ENCODE data around the gene PDE1A. TPM values are rescaled to one million over a fixed set of nuclear protein-coding genes. Genes with fewer than 3 reads are reported as not detected.
A peak's percentile ranks its signal among the peaks of the same experiment; 100 is the strongest.

The PDE1A gene
- total RNA-seq (2016; rRNA removed; fragmentation: Illumina TruSeq; extraction: Trizol) (not detected in 2 replicates), polyA plus RNA-seq (2011; rRNA removed) (not detected in 2 replicates), polyA minus RNA-seq (2011; rRNA and poly(A)+ RNA removed; ENCODE audit: low replicate concordance) (0.16 TPM in 1 of 2 replicates, not detected in the other), Bru-seq, nascent RNA (percentile 5 among the genes with signal in this experiment), BruChase-seq, experiment 1, labeled RNA remaining after a 6-hour chase (percentile 3 among the genes with signal in this experiment), BruChase-seq, experiment 2, labeled RNA remaining after a 2-hour chase (percentile 7 among the genes with signal in this experiment)
- not detected in 2 replicates for total RNA-seq (2016; cell fraction: cytosol; rRNA removed; fragmentation: Illumina TruSeq; extraction: Trizol; ENCODE audit: low read depth)
- total RNA-seq (2016; cell fraction: insoluble cytoplasmic fraction; rRNA removed; fragmentation: Illumina TruSeq; extraction: Trizol) = not detected in 2 replicates
- not detected in 2 replicates for total RNA-seq (2016; cell fraction: membrane; rRNA removed; fragmentation: Illumina TruSeq; extraction: Trizol)
- total RNA-seq (2016; cell fraction: nucleus; rRNA removed; fragmentation: Illumina TruSeq; extraction: Trizol) = not detected in 2 replicates
- not detected in 2 replicates for polyA plus RNA-seq (2011; cell fraction: cytosol; rRNA removed)
- polyA plus RNA-seq (2011; cell fraction: nucleus; rRNA removed) = not detected in 2 replicates
- polyA plus RNA-seq (2012) = not detected in 2 replicates
- not detected in 2 replicates for polyA plus RNA-seq (2016; cell fraction: cytosol; fragmentation: Illumina TruSeq; extraction: Trizol; ENCODE audit: low read depth)
- polyA plus RNA-seq (2016; cell fraction: insoluble cytoplasmic fraction; fragmentation: Illumina TruSeq; extraction: Trizol; ENCODE audit: low read depth) = not detected in 2 replicates
- polyA plus RNA-seq (2016; cell fraction: membrane; fragmentation: Illumina TruSeq; extraction: Trizol; ENCODE audit: low read depth) = not detected in 2 replicates
- not detected in 2 replicates for polyA plus RNA-seq (2016; cell fraction: nucleus; fragmentation: Illumina TruSeq; extraction: Trizol; ENCODE audit: insufficient read depth, low read depth)
- not detected in 2 replicates for polyA minus RNA-seq (2011; cell fraction: cytosol; rRNA and poly(A)+ RNA removed)
- polyA minus RNA-seq (2011; cell fraction: nucleus; rRNA and poly(A)+ RNA removed) = not detected in 2 replicates
- long read RNA-seq, experiment 1 = 0 reads
- long read RNA-seq, experiment 2, partial matches to known transcripts = 0 of 1 reads
- long read RNA-seq, experiment 2, other reads (novel, unspliced or antisense) = 1 of 1 reads

DNA sequence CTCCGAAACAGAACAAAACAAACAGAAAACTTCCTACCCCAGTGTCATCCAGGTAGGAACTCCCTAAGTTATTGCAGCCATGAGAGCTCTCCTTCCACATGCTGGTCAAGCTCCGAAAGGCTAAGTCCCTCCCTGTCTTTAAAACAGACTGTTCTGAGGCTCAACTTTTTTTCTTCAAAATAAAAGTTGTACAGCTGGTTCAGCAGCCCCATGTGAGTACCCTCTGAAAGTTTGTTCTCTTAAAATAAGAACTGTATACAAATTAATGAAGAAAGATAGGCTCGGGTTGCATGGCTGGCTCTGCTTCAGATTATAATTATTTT is at the start of gene PDE1A:
Gene PDE1A (minus strand): TSS at position 119 of the 323 bp plus-strand sequence.
- ATAC-seq = no peak
- Histone ChIP-seq H3K4me3 (replicated peaks in 1 of 3; ENCODE audit: insufficient read depth in 1 of 3, low read depth in 2 of 3, low read length in 3 of 3) (no peak within 1 kb of the TSS), H2AFZ (ENCODE audit: low read length) (no peak within 1 kb of the TSS), H4K20me1 (ENCODE audit: insufficient read depth, low read length) (no peaks in the 10 kb centered on the region), H3K9me3 (ENCODE audit: low read length) (no peaks in the 10 kb centered on the region), H3K9ac (ENCODE audit: insufficient read depth, low read depth, low read length) (no peak within 1 kb of the TSS), H3K4me1 (ENCODE audit: insufficient read depth, low read length) (no peaks in the 10 kb centered on the region), H3K4me2 (ENCODE audit: low read depth, low read length) (no peak within 1 kb of the TSS), H3K27ac (ENCODE audit: extremely low read length, insufficient read depth, low read length) (no peak within 1 kb of the TSS), H3K27me3 (ENCODE audit: control insufficient read depth in 1 of 2, insufficient read depth in 2 of 2, low read length in 2 of 2) (no peaks in the 10 kb centered on the region), H3K36me3 (replicated peaks in 1 of 2; ENCODE audit: control insufficient read depth in 1 of 2, insufficient read depth in 2 of 2, low read length in 2 of 2) (no peaks in the 10 kb centered on the region), H3K79me2 (ENCODE audit: insufficient read depth, low read length) (no peaks in the 10 kb centered on the region)
- BruUV-seq (replicated peaks) = no TSS peak
- CTCF ChIA-PET (ENCODE audit: low intra/inter-chr PET ratio, low total read pairs) = no interaction called here
- DNase-seq (ENCODE audit: low spot score) = no peak
- intact Hi-C loops (cut with micrococcal nuclease; ENCODE audit: unreplicated experiment) (no loop called here), in situ Hi-C loops (cut with HindIII; ENCODE audit: extremely low pct_ligation_motif_present, low pct_unique_long_range_greater_than_20kb) (no loop called here)
- 3% methylated on average over 3 of the region's 3 CpGs for WGBS (ENCODE audit: low lambda C conversion rate)
- TF ChIP-seq CENPX (CRISPR knock-in tag; IDR thresholded peaks at IDR 0.05) (no peak), FOXA1 (IDR thresholded peaks at IDR 0.05) (no peak), FOXA1 (CRISPR knock-in tag; IDR thresholded peaks at IDR 0.05) (no peak)
- TF ChIP-seq, protein P1, sequence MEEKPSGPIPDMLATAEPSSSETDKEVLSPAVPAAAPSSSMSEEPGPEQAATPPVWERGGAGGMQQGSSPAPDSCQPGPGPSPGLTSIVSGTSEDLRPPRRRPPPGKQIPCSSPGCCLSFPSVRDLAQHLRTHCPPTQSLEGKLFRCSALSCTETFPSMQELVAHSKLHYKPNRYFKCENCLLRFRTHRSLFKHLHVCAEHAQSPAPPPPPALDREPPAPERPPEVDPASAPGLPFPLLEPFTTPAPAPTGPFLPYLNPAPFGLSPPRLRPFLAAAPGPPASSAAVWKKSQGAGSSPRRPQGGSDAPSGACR (CRISPR knock-in tag; IDR thresholded peaks at IDR 0.05) = no peak
- TF ChIP-seq, protein P2, sequence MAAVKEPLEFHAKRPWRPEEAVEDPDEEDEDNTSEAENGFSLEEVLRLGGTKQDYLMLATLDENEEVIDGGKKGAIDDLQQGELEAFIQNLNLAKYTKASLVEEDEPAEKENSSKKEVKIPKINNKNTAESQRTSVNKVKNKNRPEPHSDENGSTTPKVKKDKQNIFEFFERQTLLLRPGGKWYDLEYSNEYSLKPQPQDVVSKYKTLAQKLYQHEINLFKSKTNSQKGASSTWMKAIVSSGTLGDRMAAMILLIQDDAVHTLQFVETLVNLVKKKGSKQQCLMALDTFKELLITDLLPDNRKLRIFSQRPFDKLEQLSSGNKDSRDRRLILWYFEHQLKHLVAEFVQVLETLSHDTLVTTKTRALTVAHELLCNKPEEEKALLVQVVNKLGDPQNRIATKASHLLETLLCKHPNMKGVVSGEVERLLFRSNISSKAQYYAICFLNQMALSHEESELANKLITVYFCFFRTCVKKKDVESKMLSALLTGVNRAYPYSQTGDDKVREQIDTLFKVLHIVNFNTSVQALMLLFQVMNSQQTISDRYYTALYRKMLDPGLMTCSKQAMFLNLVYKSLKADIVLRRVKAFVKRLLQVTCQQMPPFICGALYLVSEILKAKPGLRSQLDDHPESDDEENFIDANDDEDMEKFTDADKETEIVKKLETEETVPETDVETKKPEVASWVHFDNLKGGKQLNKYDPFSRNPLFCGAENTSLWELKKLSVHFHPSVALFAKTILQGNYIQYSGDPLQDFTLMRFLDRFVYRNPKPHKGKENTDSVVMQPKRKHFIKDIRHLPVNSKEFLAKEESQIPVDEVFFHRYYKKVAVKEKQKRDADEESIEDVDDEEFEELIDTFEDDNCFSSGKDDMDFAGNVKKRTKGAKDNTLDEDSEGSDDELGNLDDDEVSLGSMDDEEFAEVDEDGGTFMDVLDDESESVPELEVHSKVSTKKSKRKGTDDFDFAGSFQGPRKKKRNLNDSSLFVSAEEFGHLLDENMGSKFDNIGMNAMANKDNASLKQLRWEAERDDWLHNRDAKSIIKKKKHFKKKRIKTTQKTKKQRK (IDR thresholded peaks at IDR 0.05; ENCODE audit: low read length) = no peak
- POLR2A ChIA-PET = no interaction called here
- no peak for FAIRE-seq

Data from HepG2 (cell line).